Cardiac fibroblast (primary cell): Measurements from ENCODE around the gene ARRDC1.
A peak's percentile ranks its signal among the peaks of the same experiment; 100 is the strongest.
"Not testable (repeated sequence)": the region's sequence is repeated elsewhere in the genome, so short reads cannot be mapped to it uniquely, and the experiment has no call there.

ENCODE experiments used
- DNase-seq, 2 donors: peaks; one replicate each; pipeline versions ENCODE4 v3.0.0 to v3.0.0-alpha.2; 2010; ENCODE audit warnings: low read depth in 2 of 2
- H3K4me3 ChIP-seq, 2 donors: replicated peaks in 1 of 2; 1 replicate in 1 of 2; 2 replicates in 1 of 2; pipeline ENCODE4 v1.5.1; 2011; ENCODE audit warnings: low read depth in 2 of 2, low read length in 2 of 2, mild to moderate bottlenecking in 2 of 2, moderate library complexity in 1 of 2
- CTCF ChIP-seq: IDR thresholded peaks from one replicate; pipeline ENCODE4 v1.5.1; 2011; ENCODE audit warnings: low read depth, mild to moderate bottlenecking, low read length, inconsistent platforms

ARRDC1 gene

GRCh38 chr9:137605121-137606004, at the start of gene ARRDC1:
Gene ARRDC1, plus strand, starts transcription at chr9:137605686. Its CDS starts 32 bp downstream, at chr9:137605718.
- H3K4me3 ChIP-seq = peak within 1 kb of the TSS; percentile 44 to 72
- DNase-seq = peak; percentile 89 to 95
- TF ChIP-seq CTCF = no peak

GRCh38 chr9:137556069-137556838, 49.2 kb upstream of the ARRDC1 start:
- peak in 1 of 2 donors; percentile 44 for DNase-seq
- no peak overlapping the region for H3K4me3 ChIP-seq
- no peak for TF ChIP-seq CTCF

- DNase-seq = no peak
- TF ChIP-seq CTCF = no peak
- no peak overlapping the region for H3K4me3 ChIP-seq
Measured at GRCh38 chr9:137558127-137558526, 47.4 kb upstream of the ARRDC1 start.

- no peak overlapping the region for H3K4me3 ChIP-seq
Measured at GRCh38 chr9:137564134-137564533, 41.4 kb upstream of the ARRDC1 start.

GRCh38 chr9:137564817-137565411, 40.6 kb upstream of the ARRDC1 start:
- TF ChIP-seq CTCF = no peak
- no peak overlapping the region for H3K4me3 ChIP-seq
- no peak for DNase-seq

More at GRCh38 chr9:137564134-137564533, 41.4 kb upstream of the ARRDC1 start:
- no peak for TF ChIP-seq CTCF
- DNase-seq = no peak

- H3K4me3 ChIP-seq, DNase-seq: not testable (repeated sequence)
Measured at GRCh38 chr9:137568445-137568844, 37.0 kb upstream of the ARRDC1 start.

GRCh38 chr9:137569609-137570203, 35.8 kb upstream of the ARRDC1 start:
- H3K4me3 ChIP-seq = no peak overlapping the region
- no peak for TF ChIP-seq CTCF
- no peak for DNase-seq
